ENCODE results near the gene CRIP3.

DNA sequence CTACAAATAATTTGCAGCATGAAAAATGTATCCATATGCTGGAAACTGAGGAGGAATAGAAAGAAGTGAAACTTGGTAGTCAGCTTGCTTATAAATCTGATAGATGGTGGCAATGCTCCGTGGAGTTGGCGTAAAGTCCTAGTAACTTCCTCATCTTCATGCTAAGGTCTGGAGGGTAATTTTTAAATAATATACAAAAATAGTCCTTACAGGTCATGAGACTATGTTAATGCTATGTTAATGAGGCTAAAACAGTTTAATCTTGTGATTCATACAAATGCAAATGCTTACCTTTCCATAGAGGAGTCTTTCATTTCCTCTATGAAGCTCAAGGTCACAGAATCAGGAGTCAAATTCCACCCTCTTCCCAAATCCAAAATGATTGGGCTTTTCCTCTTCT is 9.4 kb upstream of the CRIP3 start:
- TF ChIP-seq, protein P1, sequence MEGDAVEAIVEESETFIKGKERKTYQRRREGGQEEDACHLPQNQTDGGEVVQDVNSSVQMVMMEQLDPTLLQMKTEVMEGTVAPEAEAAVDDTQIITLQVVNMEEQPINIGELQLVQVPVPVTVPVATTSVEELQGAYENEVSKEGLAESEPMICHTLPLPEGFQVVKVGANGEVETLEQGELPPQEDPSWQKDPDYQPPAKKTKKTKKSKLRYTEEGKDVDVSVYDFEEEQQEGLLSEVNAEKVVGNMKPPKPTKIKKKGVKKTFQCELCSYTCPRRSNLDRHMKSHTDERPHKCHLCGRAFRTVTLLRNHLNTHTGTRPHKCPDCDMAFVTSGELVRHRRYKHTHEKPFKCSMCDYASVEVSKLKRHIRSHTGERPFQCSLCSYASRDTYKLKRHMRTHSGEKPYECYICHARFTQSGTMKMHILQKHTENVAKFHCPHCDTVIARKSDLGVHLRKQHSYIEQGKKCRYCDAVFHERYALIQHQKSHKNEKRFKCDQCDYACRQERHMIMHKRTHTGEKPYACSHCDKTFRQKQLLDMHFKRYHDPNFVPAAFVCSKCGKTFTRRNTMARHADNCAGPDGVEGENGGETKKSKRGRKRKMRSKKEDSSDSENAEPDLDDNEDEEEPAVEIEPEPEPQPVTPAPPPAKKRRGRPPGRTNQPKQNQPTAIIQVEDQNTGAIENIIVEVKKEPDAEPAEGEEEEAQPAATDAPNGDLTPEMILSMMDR (IDR thresholded peaks at IDR 0.05 in 8 of 11, conservative IDR thresholded peaks at IDR 0.05 in 3 of 11), result no peak
- TF ChIP-seq POLR2A (IDR thresholded peaks at IDR 0.05) (no peak), POLR2AphosphoS5 (IDR thresholded peaks at IDR 0.05) (no peak)
